HG03521 (cell line): ENCODE results near the gene SSH3.

Experiments used
- ATAC-seq: cut with Tn5 transposase; IDR thresholded peaks from one replicate; pipeline ENCODE4 v1.9.1; 2021; ENCODE audit warnings: mild to moderate bottlenecking, moderate library complexity; ENCODE audit not compliant: unreplicated experiment

Gene SSH3

DNA sequence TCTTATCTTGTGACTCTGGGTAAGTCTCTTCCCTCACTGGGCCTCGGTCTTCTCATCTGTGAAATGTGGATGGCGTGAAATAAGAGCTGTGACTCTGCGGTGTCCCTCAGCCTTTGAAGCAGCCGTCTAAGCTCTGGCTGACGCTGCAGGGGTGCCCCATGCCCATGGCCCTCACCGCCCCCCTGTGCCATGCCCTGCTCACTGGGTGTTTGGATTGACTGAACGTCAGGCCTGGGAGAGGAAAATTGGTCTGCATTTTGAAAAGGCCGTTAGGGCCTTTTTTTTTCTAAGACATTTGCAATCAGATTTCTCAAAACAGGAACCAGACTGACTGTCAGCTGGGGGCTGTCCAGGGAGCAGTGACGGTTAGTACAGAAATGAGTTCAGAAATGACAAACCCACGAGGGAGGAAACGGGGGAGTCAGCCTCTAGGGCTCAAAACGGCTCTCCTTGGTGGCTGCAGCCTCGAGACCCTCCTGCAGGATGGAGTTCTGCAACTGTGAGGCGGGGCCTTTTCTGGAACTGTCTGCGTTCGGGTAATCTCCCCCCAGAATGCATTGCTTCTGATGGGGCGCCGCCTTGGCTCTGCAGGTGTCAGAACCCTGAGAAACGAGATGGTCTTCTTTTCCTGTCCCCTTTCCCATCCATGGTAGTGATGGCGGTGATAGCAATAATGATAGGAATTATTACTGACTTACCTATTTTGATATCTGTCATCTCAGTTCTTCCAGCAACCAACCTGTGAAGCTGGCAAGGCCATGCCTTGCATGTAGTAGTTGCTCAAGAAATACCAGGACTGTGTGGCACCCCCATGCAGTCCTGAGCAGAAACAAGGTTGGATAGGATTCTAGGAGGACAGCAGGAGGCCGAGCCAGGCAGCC is 35.0 kb upstream of the SSH3 start:
- peak; percentile 31 for ATAC-seq

DNA sequence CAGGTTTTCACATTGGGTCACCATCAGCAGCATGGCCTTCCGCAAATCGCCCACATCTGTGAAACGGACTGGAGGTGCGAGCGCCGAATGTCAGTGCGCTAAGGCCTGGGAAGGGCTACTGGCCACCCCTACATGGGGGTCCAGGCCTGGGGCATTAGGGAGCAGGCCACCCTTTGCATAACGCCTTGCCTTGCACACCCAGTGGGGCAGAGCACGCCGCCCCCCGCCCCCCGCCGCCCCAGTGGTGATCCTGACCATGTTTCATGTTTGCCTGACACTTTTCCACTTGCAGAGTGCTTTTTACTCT is 34.4 kb upstream of the SSH3 start:
- no peak for ATAC-seq

DNA sequence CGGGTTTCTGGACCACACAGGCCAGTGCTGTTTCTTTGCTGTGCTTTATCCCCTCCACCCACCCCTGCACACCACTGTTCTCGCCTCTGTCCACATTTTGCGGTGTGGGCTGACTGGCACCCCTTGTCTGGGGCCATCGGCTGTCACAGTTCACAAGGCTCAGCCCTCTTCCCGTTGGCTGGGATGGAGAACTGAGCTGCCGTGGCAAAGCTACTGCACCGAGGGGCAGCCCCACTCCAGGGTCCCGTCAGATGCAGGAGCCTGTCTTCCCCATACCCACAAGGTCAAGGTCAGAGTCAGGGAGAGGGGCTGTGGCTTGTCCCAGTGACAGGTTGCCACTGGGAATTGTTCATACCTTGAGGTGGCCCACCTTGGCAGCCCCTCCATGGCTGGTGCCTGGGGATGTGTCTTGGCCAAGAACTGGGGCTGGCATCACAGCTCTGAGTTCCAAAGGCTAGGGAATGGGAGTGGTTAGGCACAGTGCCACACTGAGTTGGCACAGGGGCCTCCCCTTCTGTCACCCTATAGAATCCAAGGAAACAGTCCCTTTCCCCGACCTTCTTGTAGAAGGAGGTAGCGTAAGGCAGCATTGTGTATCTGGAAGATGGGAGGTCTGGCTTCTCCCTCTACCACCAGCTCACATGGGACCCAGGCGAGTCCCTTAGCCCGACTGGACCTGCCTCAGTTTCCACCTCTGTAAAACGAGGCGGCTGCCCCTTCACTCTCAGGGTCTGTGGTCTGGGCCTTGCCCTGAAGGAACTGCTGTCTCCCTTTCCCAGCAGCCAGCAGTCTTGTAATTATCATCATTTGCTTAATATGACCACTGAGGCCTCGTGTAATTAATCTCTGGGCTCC is 33.7 kb upstream of the SSH3 start:
- no peak for ATAC-seq

DNA sequence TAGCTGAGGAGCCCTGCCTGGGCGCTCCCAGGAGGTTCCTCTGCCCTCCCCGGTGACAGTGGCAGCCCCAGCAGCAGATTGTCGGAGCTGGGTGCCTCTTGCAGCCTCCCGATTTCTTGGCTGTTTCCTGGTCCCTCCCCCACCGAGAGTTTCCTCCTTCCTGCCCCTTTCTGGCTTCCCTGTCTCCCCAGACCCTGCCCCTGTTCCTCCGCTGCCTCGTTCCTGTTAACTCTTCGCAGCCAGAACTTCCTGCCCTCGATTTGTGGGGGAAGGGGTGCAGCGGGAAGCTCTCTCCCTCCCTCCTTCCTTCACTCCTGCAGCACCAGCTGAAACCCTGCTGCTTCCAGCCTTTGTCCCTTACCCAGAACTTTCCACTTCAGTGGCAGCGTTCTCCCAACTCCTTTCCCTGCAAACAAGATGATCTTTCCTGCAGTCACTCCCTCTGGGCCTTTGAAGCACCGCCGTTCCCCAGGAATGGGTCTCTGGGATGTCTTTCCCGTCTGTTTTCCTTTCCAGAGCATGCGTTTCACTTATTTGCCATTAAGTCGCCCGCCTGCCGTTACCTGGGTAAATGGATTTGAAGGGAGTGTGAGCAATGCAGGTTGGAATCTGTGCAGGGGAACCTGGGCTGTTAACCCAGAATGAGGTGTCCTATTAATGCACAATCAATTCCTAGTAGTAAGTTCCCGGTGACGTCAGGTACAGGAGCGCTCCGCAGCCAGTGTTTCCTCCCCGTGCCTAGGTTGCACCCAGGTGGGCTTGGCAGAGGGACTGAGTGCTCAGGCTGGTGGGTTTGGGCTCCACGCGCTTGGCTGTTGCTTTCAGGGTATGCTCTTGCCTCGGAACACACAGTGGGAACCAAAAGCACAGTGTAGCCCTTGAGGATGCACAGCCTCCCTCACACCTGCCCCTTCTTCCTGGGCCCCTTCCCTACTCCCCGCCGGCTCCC is 32.8 kb upstream of the SSH3 start:
- ATAC-seq, result no peak

DNA sequence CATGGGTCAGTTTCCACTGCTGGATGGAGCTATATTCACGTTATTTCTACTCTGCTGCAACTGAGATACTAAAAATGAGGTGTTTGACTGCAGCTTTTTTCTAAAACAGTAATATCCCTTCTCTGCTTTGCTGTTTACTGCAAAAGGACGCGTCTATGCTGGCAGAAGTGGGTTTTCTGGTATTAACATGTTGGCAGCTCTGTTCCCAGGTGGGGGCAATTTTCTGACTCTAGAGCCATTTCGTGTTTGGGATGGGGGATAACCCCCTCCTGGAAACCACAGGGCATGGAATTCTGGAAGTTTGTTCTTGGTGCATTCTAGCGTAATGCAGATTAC is 32.2 kb upstream of the SSH3 start:
- ATAC-seq, result no peak

DNA sequence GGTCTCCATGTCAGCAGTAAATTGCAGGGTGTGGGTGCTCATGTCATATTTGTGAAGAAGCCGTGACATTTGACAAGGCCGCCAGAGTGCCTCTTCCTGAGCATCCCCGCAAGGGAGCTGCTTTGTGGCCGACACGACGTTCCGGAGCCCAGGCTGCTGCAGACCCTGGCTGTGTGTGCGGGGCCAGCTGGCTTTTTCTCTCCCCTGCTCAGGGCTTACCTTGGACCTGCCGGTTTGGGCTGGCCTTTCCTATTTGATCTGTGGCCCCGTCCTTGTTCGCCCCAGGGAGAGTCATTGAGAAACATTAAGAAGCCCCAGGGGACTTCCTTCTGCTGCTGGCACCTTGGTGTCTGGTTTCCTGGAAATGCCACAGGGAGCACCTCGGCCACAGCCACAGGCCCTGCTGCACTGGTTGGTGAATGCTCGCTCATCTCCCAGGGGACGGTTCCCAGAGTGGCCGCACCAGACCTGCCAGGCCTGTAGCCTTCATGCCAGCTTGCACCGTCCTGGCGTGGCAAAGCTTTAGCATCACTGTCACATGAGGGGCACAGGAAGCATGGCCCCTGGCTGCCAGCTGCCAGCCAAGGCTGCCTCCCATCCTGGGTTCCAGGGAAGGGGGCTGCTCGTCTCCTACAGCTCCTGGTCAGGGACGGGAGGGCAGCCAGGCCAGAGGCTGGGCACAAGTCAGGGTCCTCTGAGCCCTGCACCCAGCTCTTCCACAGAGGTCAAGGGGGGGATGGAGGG is 31.6 kb upstream of the SSH3 start:
- no peak for ATAC-seq

DNA sequence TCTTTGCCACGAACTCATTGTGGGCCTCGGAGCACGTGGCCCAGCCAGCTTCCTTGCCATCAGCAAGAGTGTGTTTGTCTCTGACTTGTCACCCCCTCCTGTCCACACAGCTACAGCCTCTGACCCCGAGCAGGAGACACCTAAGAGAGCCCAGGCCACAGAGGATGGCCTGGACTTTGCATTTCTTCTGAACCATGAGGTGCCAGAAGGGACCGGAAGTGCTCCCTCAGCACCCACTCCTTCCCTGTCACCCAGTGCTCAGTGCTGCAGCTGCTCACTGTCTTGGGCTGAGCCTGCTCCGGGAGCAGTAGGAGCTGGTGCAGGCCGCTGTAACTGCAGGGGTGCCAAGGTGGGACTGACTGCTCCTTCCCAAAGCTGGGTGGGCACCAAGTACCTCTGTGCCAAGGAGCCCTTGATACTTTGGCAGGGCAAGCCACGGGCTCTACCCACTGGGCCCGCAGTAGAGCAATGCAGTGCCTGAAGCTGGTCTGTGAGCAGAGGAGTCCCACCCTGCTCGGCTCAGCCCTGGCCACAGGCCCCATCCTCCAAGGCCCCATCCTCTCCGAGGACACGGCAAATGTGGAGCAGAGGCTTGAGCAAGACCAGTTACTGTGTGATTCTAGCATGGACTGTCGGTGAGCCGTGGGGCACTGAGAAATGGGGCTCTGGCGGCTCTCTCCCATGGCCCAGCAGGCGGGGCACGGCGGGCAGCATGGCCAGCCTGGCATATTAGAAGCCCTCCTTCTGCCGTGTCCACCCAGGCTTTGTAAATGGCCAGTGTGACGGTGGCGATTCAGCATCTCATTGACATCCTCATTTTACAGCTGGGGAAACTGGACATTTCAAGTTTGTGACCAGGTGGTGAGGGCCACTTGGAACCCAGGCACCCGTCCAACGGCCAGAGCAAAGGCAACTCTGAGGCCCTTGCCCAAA is 30.7 kb upstream of the SSH3 start:
- no peak for ATAC-seq

DNA sequence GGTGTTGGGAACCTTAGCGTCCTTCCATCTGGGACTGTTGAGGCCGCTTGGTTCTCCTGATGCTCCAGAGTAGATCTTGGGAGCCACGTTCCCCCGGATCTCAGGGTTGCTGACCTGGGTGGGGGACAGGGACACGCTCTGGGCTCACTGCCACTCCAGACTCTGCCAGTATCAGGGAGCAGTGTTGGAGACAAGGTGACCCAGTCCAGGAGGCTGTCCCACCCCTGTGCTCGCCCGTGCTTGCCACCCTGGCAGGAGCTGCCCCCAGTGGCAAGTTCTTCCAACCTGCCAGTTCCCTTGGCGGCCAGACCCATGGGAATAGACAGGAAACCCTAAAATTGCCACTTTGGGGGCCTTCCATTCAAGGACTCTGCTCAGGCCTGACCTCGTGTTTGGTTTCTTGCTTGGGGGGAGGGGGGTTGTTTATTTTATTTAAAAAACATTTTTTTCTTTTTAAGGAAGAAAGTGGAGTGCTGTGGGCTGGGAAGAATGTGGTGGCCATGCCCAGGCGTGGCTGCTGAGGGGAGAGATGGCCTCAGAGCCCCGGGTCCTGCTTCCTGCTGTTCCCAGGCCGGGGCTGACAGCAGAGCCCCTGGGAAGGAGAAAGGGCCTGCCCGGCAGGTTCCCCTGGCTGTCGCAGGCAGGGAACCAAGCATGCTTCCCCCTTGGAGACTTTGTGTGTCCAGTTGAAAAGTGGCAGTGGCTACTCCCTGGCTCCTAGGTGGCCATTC is 29.9 kb upstream of the SSH3 start:
- ATAC-seq, result no peak

DNA sequence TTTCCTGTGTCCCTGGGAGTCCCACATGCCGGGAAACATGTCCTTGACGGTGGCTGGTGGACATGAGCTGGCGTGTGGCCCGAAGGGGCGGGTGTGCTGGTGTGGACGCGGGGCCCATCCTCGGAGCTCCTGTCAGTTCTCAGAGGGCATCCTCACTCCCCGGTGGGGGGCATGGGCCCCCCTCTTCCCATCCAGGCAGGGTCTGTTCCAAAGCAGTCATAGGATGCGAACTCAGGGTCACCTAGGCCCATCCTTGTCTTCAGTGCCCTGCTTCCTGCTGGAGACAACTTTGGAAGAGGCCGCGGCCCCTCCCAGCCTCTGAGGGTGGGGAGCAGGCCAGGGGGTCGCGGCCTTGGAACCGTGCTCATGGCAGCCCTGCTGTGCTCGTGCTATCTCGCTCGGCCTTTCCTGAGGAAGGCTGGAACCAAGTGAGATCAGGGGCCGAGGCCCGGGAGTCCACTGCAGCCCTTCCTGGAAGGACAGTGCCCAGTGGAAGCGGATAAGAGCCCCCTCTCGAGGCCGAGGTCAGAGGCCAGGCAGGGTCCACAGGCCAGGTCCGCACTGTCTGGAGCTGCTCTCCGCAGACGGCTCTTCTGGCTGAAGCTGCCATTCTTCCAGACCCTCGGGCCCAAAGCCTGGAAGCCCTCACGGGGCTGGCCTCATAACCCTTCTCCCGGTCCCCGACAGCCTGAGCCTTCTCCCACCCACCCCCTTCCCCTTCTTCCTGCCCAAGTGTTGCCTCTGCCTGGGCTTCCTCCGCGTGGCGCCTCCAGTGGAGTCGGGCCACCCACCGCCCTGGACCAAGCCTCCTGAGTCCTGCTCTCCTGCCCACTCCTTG is 28.3 kb upstream of the SSH3 start:
- no peak for ATAC-seq

DNA sequence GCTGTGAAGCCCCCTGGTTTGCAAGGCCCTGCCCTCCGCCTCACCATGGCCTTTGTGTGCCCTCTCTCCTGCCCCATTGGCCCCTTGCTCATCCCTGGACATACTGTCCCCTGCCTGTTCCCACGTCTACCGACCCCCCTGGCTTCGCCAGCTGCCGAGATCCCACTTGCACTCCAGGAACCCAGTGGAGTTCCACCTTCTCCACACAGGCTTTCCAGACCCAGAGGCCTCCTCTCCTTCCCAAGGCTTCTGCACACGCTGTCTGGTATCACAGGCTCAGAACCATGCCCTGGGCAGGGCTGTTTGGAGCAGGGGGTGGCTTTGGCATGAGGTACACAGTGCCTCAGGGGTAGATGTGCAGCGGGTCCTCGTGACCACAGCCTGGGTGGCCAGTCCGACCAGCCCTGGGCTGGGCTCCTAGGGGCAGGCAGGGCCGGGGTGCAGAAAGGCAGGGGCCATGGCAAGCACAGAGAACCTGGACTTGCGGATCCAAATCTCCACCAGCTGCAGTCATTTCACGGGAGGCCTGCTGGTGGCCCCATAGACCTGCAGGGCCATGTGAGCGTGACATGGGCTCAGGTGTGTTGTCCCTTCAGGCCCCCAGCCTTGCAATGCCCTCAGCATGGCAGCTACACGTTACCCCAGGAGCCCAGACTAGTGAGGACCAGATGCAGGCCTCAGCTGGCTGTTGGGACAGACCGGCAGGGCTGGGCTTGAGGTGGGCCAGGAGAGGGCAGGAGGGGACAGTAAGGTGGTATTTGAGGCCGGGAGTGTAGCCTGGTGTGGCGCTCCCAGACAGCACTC is 27.5 kb upstream of the SSH3 start:
- ATAC-seq, result no peak

DNA sequence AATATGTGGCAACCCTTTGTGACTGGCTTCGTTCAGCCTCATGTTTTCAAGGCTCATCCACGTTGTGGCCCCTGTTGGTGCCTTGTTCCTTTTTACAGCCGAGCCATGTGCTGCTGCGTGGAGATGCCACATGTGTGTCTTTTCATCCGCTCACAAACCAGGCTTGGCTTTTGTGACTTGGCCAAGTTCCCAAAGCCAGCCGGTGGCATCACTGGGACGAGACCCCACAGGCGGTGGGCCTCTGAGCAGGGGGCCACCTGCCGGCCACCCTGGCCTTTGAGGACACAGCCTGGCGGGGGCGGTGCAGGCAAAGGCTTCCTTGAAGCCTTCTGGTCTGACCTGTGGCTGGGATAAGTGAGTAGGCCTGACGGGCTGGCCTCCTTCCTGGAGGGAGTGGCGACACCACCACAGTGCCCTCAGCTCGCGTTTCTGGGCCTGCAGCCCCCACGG is 26.5 kb upstream of the SSH3 start:
- peak; percentile 3 for ATAC-seq

DNA sequence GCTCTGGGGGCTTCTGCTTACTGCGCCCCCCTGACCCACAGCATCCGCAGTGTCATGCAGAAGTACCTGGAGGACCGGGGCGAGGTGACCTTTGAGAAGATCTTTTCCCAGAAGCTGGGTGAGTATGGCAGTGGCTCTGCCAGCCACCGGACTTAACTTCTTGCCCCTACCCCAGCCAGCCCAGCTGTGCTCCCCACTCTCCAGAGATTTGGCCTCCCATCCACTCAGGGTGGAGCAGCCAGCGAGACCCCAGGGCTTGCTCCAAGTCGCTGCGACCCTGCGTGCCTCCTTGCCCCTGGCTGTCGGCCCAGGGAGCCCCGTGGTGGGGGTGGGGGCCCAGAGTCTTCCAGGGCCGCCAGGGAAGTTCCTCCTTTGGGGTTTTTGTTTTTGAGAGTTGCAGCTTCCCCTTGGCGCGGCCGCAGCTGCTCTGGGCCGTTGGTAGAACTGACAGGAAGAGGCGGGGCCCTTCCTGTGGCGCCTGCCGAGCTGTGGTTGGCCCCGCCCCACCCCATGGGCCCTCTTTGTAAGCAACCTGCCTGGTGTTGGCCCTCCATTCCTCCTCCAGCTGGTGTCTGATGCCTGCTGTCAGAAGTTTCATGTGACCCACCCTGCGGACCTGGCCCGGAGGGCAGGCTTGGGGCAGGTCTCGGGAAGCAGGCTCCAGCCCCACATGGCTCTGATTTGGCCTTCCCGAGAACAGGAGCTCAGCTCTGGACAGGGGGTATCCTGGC is 25.9 kb upstream of the SSH3 start:
- peak; percentile 85 for ATAC-seq

DNA sequence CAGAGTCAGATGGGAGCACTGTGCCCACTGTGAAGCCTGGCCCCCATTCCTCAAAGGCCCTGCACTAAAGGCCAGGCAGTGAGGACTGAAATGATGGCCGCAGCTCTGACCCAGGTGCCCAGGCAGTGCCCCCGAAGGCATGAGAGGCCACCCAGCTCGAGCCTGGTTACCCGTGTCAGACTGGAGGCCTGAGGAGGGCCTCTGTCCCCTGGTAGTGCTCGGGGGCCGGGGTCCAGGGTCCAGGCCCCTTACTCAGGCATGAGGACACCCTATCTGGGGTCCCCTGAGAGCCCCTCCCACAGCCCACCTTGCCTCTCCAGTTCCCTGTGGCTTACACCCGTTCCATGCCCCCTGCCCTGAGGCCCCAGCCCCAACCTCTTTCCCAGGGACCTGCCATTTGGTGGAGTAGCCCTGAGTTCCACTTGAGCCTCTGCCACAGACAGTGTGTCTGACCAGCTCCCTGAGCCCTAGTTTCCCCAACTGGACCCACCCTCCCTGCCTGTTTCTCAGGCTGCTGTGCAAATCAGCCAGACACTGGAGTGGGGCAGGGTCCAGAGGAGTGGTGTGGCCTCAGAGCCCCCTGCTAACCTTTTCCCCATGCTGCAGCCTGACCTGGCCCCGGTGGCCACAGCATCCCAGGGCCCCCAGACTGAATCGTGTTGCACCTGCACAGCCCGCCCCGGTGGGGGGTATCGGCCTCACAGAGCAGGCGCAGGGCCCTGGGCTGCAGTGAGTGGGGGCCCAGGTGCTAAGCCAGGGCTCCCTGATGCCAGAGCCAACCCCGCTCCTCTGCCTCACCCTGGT is 25.0 kb upstream of the SSH3 start:
- no peak for ATAC-seq

DNA sequence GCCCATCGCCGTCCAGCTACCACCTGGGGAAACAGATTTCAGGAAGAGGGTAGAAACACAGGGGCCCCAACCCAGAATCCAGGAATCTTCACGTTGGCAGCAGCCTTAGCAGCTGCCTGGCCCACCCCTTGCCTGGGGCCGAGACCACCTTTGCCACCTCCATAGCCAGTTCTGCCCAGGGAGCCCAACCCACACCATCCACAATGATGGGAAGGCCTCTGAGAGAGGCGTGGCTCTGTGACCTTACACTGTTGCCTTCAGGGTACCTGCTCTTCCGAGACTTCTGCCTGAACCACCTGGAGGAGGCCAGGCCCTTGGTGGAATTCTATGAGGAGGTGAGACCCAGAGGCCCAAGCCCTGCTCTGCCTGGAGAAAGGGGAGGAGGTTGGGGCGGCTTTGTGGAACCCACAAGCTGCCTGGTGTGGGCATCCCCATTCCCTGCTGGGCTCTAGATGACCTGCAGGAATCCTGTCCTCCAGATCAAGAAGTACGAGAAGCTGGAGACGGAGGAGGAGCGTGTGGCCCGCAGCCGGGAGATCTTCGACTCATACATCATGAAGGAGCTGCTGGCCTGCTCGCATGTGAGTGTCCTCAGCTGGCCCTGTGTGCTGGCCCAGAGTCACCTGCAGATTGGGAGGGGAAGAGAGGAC is 24.3 kb upstream of the SSH3 start:
- ATAC-seq, result no peak
